ENCODE data around the gene RSAD2.
"Not testable (repeated sequence)": the region's sequence is repeated elsewhere in the genome, so short reads cannot be mapped to it uniquely, and the experiment has no call there.

Gene RSAD2

GRCh38 chr2:6864923-6865345 lies 12.6 kb upstream of the RSAD2 start:
- DNase-seq = peak in 1 of 2 donors; percentile 23

GRCh38 chr2:6865346-6866274 lies 12.0 kb upstream of the RSAD2 start, which contains the start of gene CMPK2:
Gene CMPK2, minus strand, starts transcription at chr2:6865907. Its CDS starts 211 bp downstream, at chr2:6865696.
- DNase-seq = peak; percentile 76 to 97

- DNase-seq = no peak
Observed at GRCh38 chr2:6866275-6866671, 11.3 kb upstream of the RSAD2 start.

- no peak for DNase-seq
Observed at GRCh38 chr2:6866982-6867381, 10.6 kb upstream of the RSAD2 start.

- DNase-seq = peak in 1 of 2 donors; percentile 42
Observed at GRCh38 chr2:6872394-6872793, 5.2 kb upstream of the RSAD2 start.

GRCh38 chr2:6874032-6874431 lies 3.5 kb upstream of the RSAD2 start:
- DNase-seq = no peak

GRCh38 chr2:6876309-6876708 lies 1.3 kb upstream of the RSAD2 start:
- DNase-seq = peak in 1 of 2 donors; percentile 56

GRCh38 chr2:6878549-6878948 lies 972 bp downstream of the RSAD2 start:
- DNase-seq = no peak

GRCh38 chr2:6879011-6879410 lies 1.4 kb downstream of the RSAD2 start:
- DNase-seq = no peak

GRCh38 chr2:6880200-6880733 lies 2.7 kb downstream of the RSAD2 start:
- no peak for DNase-seq

- no peak for DNase-seq
Observed at GRCh38 chr2:6881046-6881445, 3.5 kb downstream of the RSAD2 start.

- no peak for DNase-seq
Observed at GRCh38 chr2:6881516-6881915, 3.9 kb downstream of the RSAD2 start.

GRCh38 chr2:6883448-6884122 lies 6.0 kb downstream of the RSAD2 start:
- no peak for DNase-seq

GRCh38 chr2:6885551-6885950 lies 8.0 kb downstream of the RSAD2 start:
- no peak for DNase-seq

GRCh38 chr2:6885968-6886367 lies 8.4 kb downstream of the RSAD2 start:
- DNase-seq = no peak

- DNase-seq = no peak
Observed at GRCh38 chr2:6887751-6888192, 10.2 kb downstream of the RSAD2 start.

GRCh38 chr2:6888724-6889123 lies 11.1 kb downstream of the RSAD2 start:
- no peak for DNase-seq

- DNase-seq = no peak
Observed at GRCh38 chr2:6893876-6894482, 16.4 kb downstream of the RSAD2 start.

- DNase-seq = peak in 1 of 2 donors; percentile 74
Observed at GRCh38 chr2:6896930-6897759, 19.6 kb downstream of the RSAD2 start.

GRCh38 chr2:6902581-6902980 lies 25.0 kb downstream of the RSAD2 start:
- DNase-seq = not testable (repeated sequence)

- DNase-seq = no peak
Observed at GRCh38 chr2:6905668-6906067, 28.1 kb downstream of the RSAD2 start.

- DNase-seq = no peak
Observed at GRCh38 chr2:6906165-6906741, 28.7 kb downstream of the RSAD2 start.

Measured in inflammatory macrophage treated with lipopolysaccharide for 1 hour (primary cell).